H9 (cell line): ENCODE measurements around the gene SPATA46. TPM values are rescaled to one million over a fixed set of nuclear protein-coding genes. Genes with fewer than 3 reads are reported as not detected.

Experiments
- DNase-seq: peaks from one replicate; pipeline ENCODE4 v3.0.0-alpha.2; 2017
- H2AFZ ChIP-seq: one replicate; pipeline ENCODE4 v1.6.1; 2013; ENCODE audit warnings: mild to moderate bottlenecking, low read length, control low read depth, moderate library complexity
- H2AK5ac ChIP-seq: 2 replicates; pipeline ENCODE4 v1.6.1; 2013; ENCODE audit warnings: low read length, control low read depth, mixed read lengths; ENCODE audit not compliant: insufficient read length
- H2BK120ac ChIP-seq: one replicate; pipeline ENCODE4 v1.6.1; 2013; ENCODE audit warnings: low read depth, mild to moderate bottlenecking, low read length, control low read depth, inconsistent platforms; ENCODE audit not compliant: poor library complexity, severe bottlenecking
- H2BK12ac ChIP-seq: 2 replicates; pipeline ENCODE4 v1.6.1; 2013; ENCODE audit warnings: low read length, control low read depth, mixed read lengths, low read depth; ENCODE audit not compliant: insufficient read length
- H2BK15ac ChIP-seq: 2 replicates; pipeline ENCODE4 v1.6.1; 2013; ENCODE audit warnings: low read depth, low read length, control low read depth
- H2BK20ac ChIP-seq: one replicate; pipeline ENCODE4 v1.6.1; 2013; ENCODE audit warnings: low read depth, mild to moderate bottlenecking, low read length, control low read depth, inconsistent platforms; ENCODE audit not compliant: poor library complexity, severe bottlenecking
- H2BK5ac ChIP-seq: 2 replicates; pipeline ENCODE4 v1.6.1; 2013; ENCODE audit warnings: low read length, control low read depth, mixed read lengths; ENCODE audit not compliant: insufficient read length
- H3K14ac ChIP-seq: 2 replicates; pipeline ENCODE4 v1.6.1; 2013; ENCODE audit warnings: low read length, control low read depth; ENCODE audit not compliant: insufficient read depth
- H3K18ac ChIP-seq: 2 replicates; pipeline ENCODE4 v1.6.1; 2013; ENCODE audit warnings: low read depth, mild to moderate bottlenecking, mixed read lengths, low read length, control low read depth; ENCODE audit not compliant: insufficient read length
- H3K23ac ChIP-seq: 2 replicates; pipeline ENCODE4 v1.6.1; 2013; ENCODE audit warnings: low read length, control low read depth, mixed read lengths, low read depth; ENCODE audit not compliant: insufficient read length
- H3K23me2 ChIP-seq: 2 replicates; pipeline ENCODE4 v1.6.1; 2013; ENCODE audit warnings: low read depth, mild to moderate bottlenecking, mixed read lengths, low read length, control low read depth; ENCODE audit not compliant: insufficient read length, poor library complexity, severe bottlenecking
- H3K27ac ChIP-seq: 2 replicates; pipeline ENCODE4 v1.5.1; 2013; ENCODE audit warnings: low read length, control low read depth, mixed read lengths, low read depth; ENCODE audit not compliant: insufficient read length
- H3K27me3 ChIP-seq: 2 replicates; pipeline ENCODE4 v1.6.1; 2013; ENCODE audit warnings: low read length, control low read depth, inconsistent platforms; ENCODE audit not compliant: insufficient read depth
- H3K4ac ChIP-seq: 2 replicates; pipeline ENCODE4 v1.6.1; 2013; ENCODE audit warnings: low read depth, mild to moderate bottlenecking, control low read depth, inconsistent platforms, low read length, moderate library complexity
- H3K4me1 ChIP-seq: 2 replicates; pipeline ENCODE4 v1.6.1; 2013; ENCODE audit warnings: low read length, control low read depth, inconsistent platforms; ENCODE audit not compliant: insufficient read depth
- H3K4me2 ChIP-seq: 2 replicates; pipeline ENCODE4 v1.6.1; 2013; ENCODE audit warnings: low read length, control low read depth, mixed read lengths; ENCODE audit not compliant: insufficient read length, insufficient read depth
- H3K56ac ChIP-seq: 2 replicates; pipeline ENCODE4 v1.6.1; 2013; ENCODE audit warnings: low read depth, mild to moderate bottlenecking, mixed read lengths, low read length, control low read depth; ENCODE audit not compliant: insufficient read length
- H3K79me1 ChIP-seq: 2 replicates; pipeline ENCODE4 v1.6.1; 2013; ENCODE audit warnings: low read depth, mild to moderate bottlenecking, moderate library complexity, low read length, control low read depth, inconsistent platforms; ENCODE audit not compliant: insufficient read depth, poor library complexity, severe bottlenecking
- H3K79me2 ChIP-seq: 2 replicates; pipeline ENCODE4 v1.6.1; 2013; ENCODE audit warnings: low read length, control low read depth, inconsistent platforms; ENCODE audit not compliant: insufficient read depth
- H3K9ac ChIP-seq: 2 replicates; pipeline ENCODE4 v1.6.1; 2013; ENCODE audit warnings: low read length, control low read depth, mixed read lengths; ENCODE audit not compliant: insufficient read length; ENCODE audit errors: extremely low read depth
- H3K9me3 ChIP-seq: one replicate; pipeline ENCODE4 v1.6.1; 2013; ENCODE audit warnings: low read depth, low read length, inconsistent platforms; ENCODE audit not compliant: control insufficient read depth
- H3T11ph ChIP-seq: one replicate; pipeline ENCODE4 v1.6.1; 2013; ENCODE audit warnings: mild to moderate bottlenecking, low read length, control low read depth, inconsistent platforms
- H4K20me1 ChIP-seq: one replicate; pipeline ENCODE4 v1.6.1; 2013; ENCODE audit not compliant: control insufficient read depth, insufficient read length, insufficient read depth
- H4K5ac ChIP-seq: 2 replicates; pipeline ENCODE4 v1.6.1; 2013; ENCODE audit warnings: low read depth, mild to moderate bottlenecking, mixed read lengths, low read length, control low read depth; ENCODE audit not compliant: insufficient read length
- H4K8ac ChIP-seq: replicated peaks from 2 replicates; pipeline ENCODE4 v1.6.1; 2013; ENCODE audit warnings: low read length, control low read depth, mixed read lengths, low read depth; ENCODE audit not compliant: insufficient read length
- H4K91ac ChIP-seq: 2 replicates; pipeline ENCODE4 v1.6.1; 2013; ENCODE audit warnings: low read depth, mild to moderate bottlenecking, moderate library complexity, mixed read lengths, low read length, control low read depth; ENCODE audit not compliant: insufficient read length
- H3K27ac Mint-ChIP-seq, 3 experiments: 2 replicates in 2 of 3; 3 replicates in 1 of 3; pipeline ENCODE4 v1.8.0; 2020 to 2021; ENCODE audit warnings: mixed read lengths in 3 of 3, mild to moderate bottlenecking in 1 of 3, moderate library complexity in 1 of 3
- H3K27me3 Mint-ChIP-seq: 2 replicates; pipeline ENCODE4 v1.8.0; 2021; ENCODE audit warnings: low read depth, mild to moderate bottlenecking, moderate library complexity, mixed read lengths
- H3K36me3 Mint-ChIP-seq, 3 experiments: 2 replicates in 2 of 3; 3 replicates in 1 of 3; pipeline ENCODE4 v1.8.0; 2020 to 2021; ENCODE audit warnings: low read depth in 3 of 3, mixed read lengths in 3 of 3; ENCODE audit not compliant: insufficient read depth in 1 of 3
- H3K4me1 Mint-ChIP-seq, 2 experiments: 2 replicates each; pipeline ENCODE4 v1.8.0; 2020; ENCODE audit warnings: mixed read lengths in 2 of 2
- H3K4me3 Mint-ChIP-seq, 2 experiments: 2 replicates in 1 of 2; 3 replicates in 1 of 2; pipeline ENCODE4 v1.8.0; 2020 to 2021; ENCODE audit warnings: mild to moderate bottlenecking in 2 of 2, mixed read lengths in 2 of 2, moderate library complexity in 1 of 2
- H3K9me3 Mint-ChIP-seq, 2 experiments: 2 replicates in 1 of 2; 3 replicates in 1 of 2; pipeline ENCODE4 v1.8.0; 2020; ENCODE audit warnings: mild to moderate bottlenecking in 2 of 2, mixed read lengths in 2 of 2, moderate library complexity in 1 of 2
- WGBS: extraction: QIAGEN DNeasy Blood & Tissue Kit; methylation state at CpG from one replicate; pipeline ENCODE4 v1.1.7; 2013; ENCODE audit warnings: missing lambda C conversion rate, low lambda C conversion rate, mixed read lengths; ENCODE audit not compliant: insufficient read length; ENCODE audit errors: extremely low coverage; 5-methylcytosine and 5-hydroxymethylcytosine counted together
- total RNA-seq: library from RNA; stranded (reverse); gene quantifications from 2 replicates; pipeline ENCODE4 v1.2.1, GENCODE V29; 2021
- TF ChIP-seq, protein P1 (sequence below): fragments of 200-600 bp; sonication (generic); conservative IDR thresholded peaks from 3 replicates; pipeline ENCODE4 v1.8.0; 2021; ENCODE audit warnings: antibody characterized with exemption, mild to moderate bottlenecking

Gene SPATA46
- total RNA-seq, 1 experiment from 2014 or later: not detected

DNA sequence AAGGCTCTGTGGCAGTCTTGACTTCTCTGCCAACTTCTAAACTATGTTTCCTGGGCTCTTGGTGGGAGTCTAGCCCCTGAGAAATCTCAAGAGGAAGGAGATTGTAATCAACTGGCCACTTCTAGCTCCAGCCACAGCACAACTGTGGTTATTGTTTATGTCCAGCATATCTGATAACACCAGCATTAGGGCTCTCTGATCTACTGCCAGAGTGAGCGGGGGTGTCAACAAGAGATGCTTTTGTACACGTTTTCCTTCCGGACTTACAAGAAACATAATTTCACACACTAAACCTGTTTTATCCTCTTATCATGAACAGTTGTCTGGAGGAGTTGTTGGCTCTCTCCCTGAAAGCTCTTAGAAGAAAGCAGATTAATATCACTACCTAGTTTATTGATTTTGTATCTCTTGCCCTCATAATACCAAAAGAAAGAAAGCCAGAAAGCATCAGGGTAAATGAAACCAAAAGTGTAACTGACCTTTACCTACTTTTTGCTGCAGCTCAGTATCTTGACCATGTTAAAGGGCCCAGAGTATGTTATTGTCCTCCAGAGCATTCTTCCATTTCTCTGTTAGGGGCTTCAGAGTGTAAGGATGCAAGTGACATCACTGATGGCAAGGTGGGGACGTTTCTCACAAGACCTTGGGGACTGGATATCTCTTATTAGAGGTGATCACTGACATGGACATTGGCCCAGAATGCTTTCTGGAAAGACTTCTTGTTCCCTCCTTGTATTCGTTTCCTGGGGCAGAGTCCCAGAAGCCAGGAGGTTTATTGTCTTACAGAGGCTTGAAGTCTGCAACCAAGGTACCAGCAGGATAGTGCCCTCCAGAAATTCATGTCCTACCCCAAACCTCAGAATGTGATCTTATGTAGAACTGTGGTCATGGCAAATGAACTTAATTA is 44.9 kb upstream of the SPATA46 start:
- peaks cover 2 to 10% of the 10 kb centered on the region in 2 experiments; a peak in 3 of 5 replicates for H3K9me3 Mint-ChIP-seq
- no peak overlapping the region for H4K8ac ChIP-seq
- H4K91ac ChIP-seq: no peak overlapping the region
- H3K9ac ChIP-seq: no peak overlapping the region
- H3K23ac ChIP-seq: no peak overlapping the region
- no peaks in the 10 kb centered on the region for H4K20me1 ChIP-seq
- no peak overlapping the region for H3K14ac ChIP-seq
- DNase-seq: no peak
- H3T11ph ChIP-seq: no peak overlapping the region
- H3K18ac ChIP-seq: no peak overlapping the region
- H4K5ac ChIP-seq: no peak overlapping the region
- WGBS: no CpG with 5 or more reads among the region's 5 CpGs
- no peaks in the 10 kb centered on the region for H3K79me1 ChIP-seq
- H3K27ac Mint-ChIP-seq: no peak overlapping the region
- H3K23me2 ChIP-seq: no peaks in the 10 kb centered on the region
- H3K4me2 ChIP-seq: no peak overlapping the region
- H2BK5ac ChIP-seq: no peak overlapping the region
- H3K36me3 Mint-ChIP-seq: no peaks in the 10 kb centered on the region
- no peak overlapping the region for H2BK120ac ChIP-seq
- H3K27ac ChIP-seq: no peak overlapping the region
- H2BK12ac ChIP-seq: no peak overlapping the region
- no peak overlapping the region for H3K4me3 Mint-ChIP-seq
- H3K4me1 ChIP-seq: no peaks in the 10 kb centered on the region
- H3K4ac ChIP-seq: no peak overlapping the region
- no peaks in the 10 kb centered on the region for H3K79me2 ChIP-seq
- H3K4me1 Mint-ChIP-seq: no peaks in the 10 kb centered on the region
- H3K27me3 ChIP-seq: no peaks in the 10 kb centered on the region
- no peaks in the 10 kb centered on the region for H3K9me3 ChIP-seq
- TF ChIP-seq, protein P1, sequence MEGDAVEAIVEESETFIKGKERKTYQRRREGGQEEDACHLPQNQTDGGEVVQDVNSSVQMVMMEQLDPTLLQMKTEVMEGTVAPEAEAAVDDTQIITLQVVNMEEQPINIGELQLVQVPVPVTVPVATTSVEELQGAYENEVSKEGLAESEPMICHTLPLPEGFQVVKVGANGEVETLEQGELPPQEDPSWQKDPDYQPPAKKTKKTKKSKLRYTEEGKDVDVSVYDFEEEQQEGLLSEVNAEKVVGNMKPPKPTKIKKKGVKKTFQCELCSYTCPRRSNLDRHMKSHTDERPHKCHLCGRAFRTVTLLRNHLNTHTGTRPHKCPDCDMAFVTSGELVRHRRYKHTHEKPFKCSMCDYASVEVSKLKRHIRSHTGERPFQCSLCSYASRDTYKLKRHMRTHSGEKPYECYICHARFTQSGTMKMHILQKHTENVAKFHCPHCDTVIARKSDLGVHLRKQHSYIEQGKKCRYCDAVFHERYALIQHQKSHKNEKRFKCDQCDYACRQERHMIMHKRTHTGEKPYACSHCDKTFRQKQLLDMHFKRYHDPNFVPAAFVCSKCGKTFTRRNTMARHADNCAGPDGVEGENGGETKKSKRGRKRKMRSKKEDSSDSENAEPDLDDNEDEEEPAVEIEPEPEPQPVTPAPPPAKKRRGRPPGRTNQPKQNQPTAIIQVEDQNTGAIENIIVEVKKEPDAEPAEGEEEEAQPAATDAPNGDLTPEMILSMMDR: no peak
- H2BK15ac ChIP-seq: no peak overlapping the region
- H2AK5ac ChIP-seq: no peak overlapping the region
- H3K27me3 Mint-ChIP-seq: peaks cover 2% of the 10 kb centered on the region; the same call in 1 of the 2 replicates
- no peak overlapping the region for H3K56ac ChIP-seq
- H2AFZ ChIP-seq: no peak overlapping the region
- H2BK20ac ChIP-seq: no peak overlapping the region
